ENCODE results near the gene GPX3. TPM values are rescaled to one million over a fixed set of nuclear protein-coding genes. Genes with fewer than 3 reads are reported as not detected.

GPX3 gene
- total RNA-seq, 4 donors from 2014 or later = 252 to 758 (median 352) TPM

- in situ Hi-C loops (cut with MboI; ENCODE audit: low pct_ligation_motif_present in 1 of 4, low pct_unique_long_range_greater_than_20kb in 1 of 4, low sequenced_read_pairs in 3 of 4) = no loop called here
- Histone ChIP-seq H3K36me3 (no peaks in the 10 kb centered on the region), H3K9me3 (no peaks in the 10 kb centered on the region), H3K4me1 (peaks cover 1 to 27% (median 20%) of the 10 kb centered on the region in 4 donors), H3K27ac (no peak overlapping the region), H3K27me3 (no peaks in the 10 kb centered on the region), H3K4me3 (no peak overlapping the region)
- 72% methylated on average over 2 of the region's 2 CpGs; no CpG with 5 or more reads in 1 of the 2 donors for WGBS, 2 donors (ENCODE audit: low coverage in 1 of 2)
- no peak for DNase-seq
- TF ChIP-seq CTCF (IDR thresholded peaks at IDR 0.05) (no peak), POLR2A (IDR thresholded peaks at IDR 0.05) (no peak), POLR2AphosphoS5 (IDR thresholded peaks at IDR 0.05) (no peak), EP300 (IDR thresholded peaks at IDR 0.05; ENCODE audit: low read depth) (no peak)
- intact Hi-C loops (cut with DNase I; ENCODE audit: low total_unique reads) = no loop called here
These were observed 1.5 kb upstream of the GPX3 start for GRCh38 chr5:151018846-151019245.

- Histone ChIP-seq H3K27me3 (no peaks in the 10 kb centered on the region), H3K4me3 (no peak overlapping the region), H3K36me3 (no peaks in the 10 kb centered on the region), H3K9me3 (no peaks in the 10 kb centered on the region), H3K4me1 (peaks cover 3 to 32% (median 25%) of the 10 kb centered on the region in 4 donors), H3K27ac (peak overlapping the region in 1 of 4 donors; percentile 83)
- no peak for TF ChIP-seq CTCF (IDR thresholded peaks at IDR 0.05)
- TF ChIP-seq EP300 (IDR thresholded peaks at IDR 0.05; ENCODE audit: low read depth) = no peak
- TF ChIP-seq POLR2AphosphoS5 (IDR thresholded peaks at IDR 0.05) = no peak
- TF ChIP-seq POLR2A (IDR thresholded peaks at IDR 0.05) = no peak
- in situ Hi-C loops (cut with MboI; ENCODE audit: low pct_ligation_motif_present in 1 of 4, low pct_unique_long_range_greater_than_20kb in 1 of 4, low sequenced_read_pairs in 3 of 4) = no loop called here
- intact Hi-C loops (cut with DNase I; ENCODE audit: low total_unique reads) = no loop called here
- DNase-seq = no peak
- WGBS, 2 donors (ENCODE audit: low coverage in 1 of 2) = 88% methylated on average over 2 of the region's 2 CpGs; no CpG with 5 or more reads in 1 of the 2 donors
These were observed 1.1 kb upstream of the GPX3 start for GRCh38 chr5:151019331-151019730.

- intact Hi-C loops (cut with DNase I; ENCODE audit: low total_unique reads) = no loop called here
- Histone ChIP-seq H3K27me3 (no peaks in the 10 kb centered on the region), H3K27ac (peak overlapping the region; percentile 74 to 88 (median 82)), H3K9me3 (no peaks in the 10 kb centered on the region), H3K36me3 (no peaks in the 10 kb centered on the region), H3K4me1 (peaks cover 5 to 53% (median 31%) of the 10 kb centered on the region in 4 donors), H3K4me3 (peak overlapping the region; percentile 13 to 62 (median 52))
- in situ Hi-C loops (cut with MboI; ENCODE audit: low pct_ligation_motif_present in 1 of 4, low pct_unique_long_range_greater_than_20kb in 1 of 4, low sequenced_read_pairs in 3 of 4) = no loop called here
- 82% methylated on average over 6 of the region's 6 CpGs; no CpG with 5 or more reads in 1 of the 2 donors for WGBS, 2 donors (ENCODE audit: low coverage in 1 of 2)
- TF ChIP-seq POLR2A (IDR thresholded peaks at IDR 0.05) (no peak), CTCF (IDR thresholded peaks at IDR 0.05) (no peak), EP300 (IDR thresholded peaks at IDR 0.05; ENCODE audit: low read depth) (no peak), POLR2AphosphoS5 (IDR thresholded peaks at IDR 0.05) (no peak)
- DNase-seq = no peak
These were observed 1.4 kb downstream of the GPX3 start for GRCh38 chr5:151021746-151022145.

DNA sequence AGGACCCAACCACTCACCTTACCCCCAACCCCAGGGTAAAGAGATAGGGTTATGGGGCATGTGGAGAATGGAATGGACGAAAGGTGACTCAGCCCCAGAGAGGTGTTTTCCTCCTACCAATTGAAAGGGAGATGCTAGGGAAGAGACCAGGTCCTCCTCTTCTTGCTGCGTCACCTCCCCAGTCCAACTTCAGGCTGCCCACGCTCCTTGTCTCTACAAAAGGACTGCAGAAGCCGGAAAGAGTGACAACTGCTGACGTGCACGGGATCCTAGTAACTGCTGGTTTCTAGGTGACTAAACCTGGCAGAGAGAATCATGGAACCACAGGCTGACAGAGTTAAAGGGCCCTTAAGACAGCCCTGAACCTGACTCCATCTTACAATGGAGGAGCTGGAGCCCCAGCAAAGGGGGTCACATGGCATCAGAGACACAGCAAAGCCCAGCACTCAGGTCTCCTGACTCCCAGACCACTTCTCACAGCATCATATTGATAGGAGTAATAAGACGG, 2.2 kb downstream of the GPX3 start:
- Histone ChIP-seq H3K4me3 (peak overlapping the region in 3 of 4 donors; percentile 49 to 62 (median 55)), H3K4me1 (peaks cover 5 to 57% (median 33%) of the 10 kb centered on the region in 4 donors), H3K36me3 (peaks cover 0 to 1% (median 0%) of the 10 kb centered on the region in 4 donors), H3K9me3 (no peaks in the 10 kb centered on the region), H3K27ac (peak overlapping the region; percentile 74 to 88 (median 82)), H3K27me3 (no peaks in the 10 kb centered on the region)
- DNase-seq = no peak
- in situ Hi-C loops (cut with MboI; ENCODE audit: low pct_ligation_motif_present in 1 of 4, low pct_unique_long_range_greater_than_20kb in 1 of 4, low sequenced_read_pairs in 3 of 4) (no loop called here), intact Hi-C loops (cut with DNase I; ENCODE audit: low total_unique reads) (no loop called here)
- WGBS, 2 donors (ENCODE audit: low coverage in 1 of 2) = 69 to 77% methylated on average over 2 to 7 of the region's 7 CpGs
- TF ChIP-seq POLR2AphosphoS5 (IDR thresholded peaks at IDR 0.05) = no peak
- TF ChIP-seq POLR2A (IDR thresholded peaks at IDR 0.05) = no peak
- TF ChIP-seq CTCF (IDR thresholded peaks at IDR 0.05) = no peak
- TF ChIP-seq EP300 (IDR thresholded peaks at IDR 0.05; ENCODE audit: low read depth) = no peak

Measured in transverse colon (tissue), 4 donors.